PC-3 (cell line): ENCODE measurements around the gene SEMA4G. TPM values are rescaled to one million over a fixed set of nuclear protein-coding genes. Genes with fewer than 3 reads are reported as not detected.

Experiments used
- ATAC-seq: fragments of 200-7000 bp; cut with Tn5 transposase; 2 replicates; pipeline ENCODE4 v1.9.1; 2020; ENCODE audit warnings: mild to moderate bottlenecking, moderate library complexity
- BruUV-seq: library from RNA; stranded (reverse); fragments of 400-500 nt; replicated peaks from 2 replicates; lab custom pipeline; 2021; lab: Mats Ljungman, UMichigan
- CTCF ChIA-PET: fragments of 300-600 bp; sonication (Branson Sonifier 250); formaldehyde crosslinking; loops from one replicate; lab custom pipeline; 2022; ENCODE audit warnings: antibody characterized with exemption; lab: Charles Lee
- POLR2A ChIA-PET: fragments of 300-600 bp; sonication (Branson Sonifier 250); formaldehyde crosslinking; loops from one replicate; lab custom pipeline; 2022; ENCODE audit warnings: antibody characterized with exemption; ENCODE audit not compliant: unreplicated experiment; lab: Charles Lee
- DNase-seq: peaks from one replicate; pipeline ENCODE4 v3.0.0-alpha.2; 2015
- H2AFZ ChIP-seq: fragments of 300-600 bp; sonication (generic); 2 replicates; pipeline ENCODE4 v1.6.0; 2016; ENCODE audit warnings: antibody characterized with exemption, low read length
- H3F3A ChIP-seq: fragments of 300-600 bp; sonication (generic); one replicate; pipeline ENCODE4 v1.6.0; 2017; ENCODE audit warnings: antibody characterized with exemption, low read length, control low read depth, mild to moderate bottlenecking; ENCODE audit not compliant: unreplicated experiment
- H3K27ac ChIP-seq: fragments of 300-600 bp; sonication (generic); 2 replicates; pipeline ENCODE4 v1.5.1; 2016; ENCODE audit warnings: mild to moderate bottlenecking, low read length
- H3K27me3 ChIP-seq: fragments of 300-600 bp; sonication (generic); 2 replicates; pipeline ENCODE4 v1.6.1; 2016; ENCODE audit warnings: low read length, mixed read lengths
- H3K36me3 ChIP-seq: fragments of 300-600 bp; sonication (generic); 2 replicates; pipeline ENCODE4 v1.6.1; 2016; ENCODE audit warnings: low read depth, mixed run types, low read length, mixed read lengths
- H3K4me1 ChIP-seq: fragments of 300-600 bp; sonication (generic); 2 replicates; pipeline ENCODE4 v1.5.1; 2016; ENCODE audit warnings: low read length; ENCODE audit not compliant: insufficient read depth
- H3K4me2 ChIP-seq: fragments of 300-600 bp; sonication (generic); 2 replicates; pipeline ENCODE4 v1.6.0; 2016; ENCODE audit warnings: low read length
- H3K4me3 ChIP-seq: fragments of 300-600 bp; sonication (generic); 2 replicates; pipeline ENCODE4 v1.5.1; 2016; ENCODE audit warnings: mild to moderate bottlenecking, low read length, mixed read lengths
- H3K79me2 ChIP-seq: fragments of 300-600 bp; sonication (generic); 2 replicates; pipeline ENCODE4 v1.6.1; 2017; ENCODE audit warnings: low read length, mixed read lengths
- H3K9ac ChIP-seq: fragments of 300-600 bp; sonication (generic); 2 replicates; pipeline ENCODE4 v1.6.0; 2016; ENCODE audit warnings: mild to moderate bottlenecking, low read length
- H3K9me2 ChIP-seq: fragments of 300-600 bp; sonication (generic); replicated peaks from 2 replicates; pipeline ENCODE4 v1.6.1; 2016; ENCODE audit warnings: mixed run types, low read length, mixed read lengths
- H3K9me3 ChIP-seq: fragments of 300-600 bp; sonication (generic); 2 replicates; pipeline ENCODE4 v1.6.1; 2016; ENCODE audit warnings: low read length, mixed read lengths
- H4K20me1 ChIP-seq: fragments of 300-600 bp; sonication (generic); 2 replicates; pipeline ENCODE4 v1.6.1; 2016; ENCODE audit warnings: low read length, mixed read lengths
- EZH2 ChIP-seq: fragments of 300-600 bp; sonication (generic); IDR thresholded peaks from one replicate; pipeline ENCODE4 v1.6.1; 2017; ENCODE audit warnings: antibody characterized with exemption, mild to moderate bottlenecking, low read length; ENCODE audit not compliant: unreplicated experiment
- EZH2phosphoT487 ChIP-seq: fragments of 300-600 bp; sonication (generic); IDR thresholded peaks from 2 replicates; pipeline ENCODE4 v1.6.1; 2018; ENCODE audit warnings: mild to moderate bottlenecking, antibody characterized with exemption, low read length, borderline replicate concordance
- intact Hi-C: fragments of 100-400 bp; cut with micrococcal nuclease; formaldehyde crosslinking; loops from 2 replicates; pipeline ENCODE4 v1.9.0; 2023
- total RNA-seq: library from RNA; depleted of rRNA; stranded (reverse); fragments of >200 nt; gene quantifications from 2 replicates; pipeline ENCODE4 v1.2.3, GENCODE V29; 2014
- TF ChIP-seq, protein P1 (sequence below): fragments of 300-600 bp; sonication (generic); conservative IDR thresholded peaks from 2 replicates; pipeline ENCODE4 v1.5.1; 2017; ENCODE audit warnings: antibody characterized with exemption, low read depth, mild to moderate bottlenecking, low read length

The SEMA4G gene
- total RNA-seq, 1 experiment from 2014 or later, result 2.6 TPM

DNA sequence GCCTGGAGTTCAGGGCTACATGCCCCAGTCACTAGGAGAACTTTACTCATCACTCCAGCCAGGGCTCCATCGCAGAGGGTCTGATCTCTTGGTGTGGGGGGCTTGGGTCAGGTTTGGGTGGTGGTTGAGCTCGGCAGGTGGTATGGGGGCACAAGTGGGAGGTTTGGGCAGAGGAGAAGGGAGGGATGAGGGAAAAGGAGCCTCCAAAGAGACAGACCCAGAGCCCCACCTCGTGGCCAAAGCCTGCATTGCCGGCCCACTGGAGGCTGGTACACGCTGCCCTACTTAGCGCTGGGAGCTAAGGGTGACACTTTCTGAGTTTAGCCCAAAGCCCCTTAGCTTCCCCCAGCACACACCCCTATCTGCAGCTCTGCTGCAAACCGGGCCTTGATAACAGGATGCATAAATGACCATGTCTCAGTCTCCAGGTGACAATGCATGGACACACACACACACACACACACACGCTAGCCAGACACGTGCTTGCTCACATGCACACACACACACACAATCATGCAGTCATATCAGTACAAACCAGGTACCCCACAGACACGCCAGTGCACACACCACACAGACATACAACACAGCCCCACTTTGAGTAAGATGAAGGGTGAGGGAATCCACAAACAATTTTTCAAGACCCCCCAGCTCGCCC, 45.1 kb downstream of the SEMA4G start:
- H3K9ac ChIP-seq, result no peak overlapping the region
- H3K9me2 ChIP-seq, result no peaks in the 10 kb centered on the region
- H4K20me1 ChIP-seq, result no peaks in the 10 kb centered on the region
- ATAC-seq (peak; percentile 40), DNase-seq (peak; percentile 78)
- no peak overlapping the region for H2AFZ ChIP-seq
- CTCF ChIA-PET, result interaction anchor here (1.0 to 1.8 kb wide), 3 partner anchors 10 to 36 kb away, joined by 5 to 15 read pairs (median 5); no protein-coding TSS in a partner anchor
- no peak overlapping the region for H3K4me3 ChIP-seq
- H3F3A ChIP-seq, result no peaks in the 10 kb centered on the region
- no peak overlapping the region for H3K27ac ChIP-seq
- H3K27me3 ChIP-seq, result no peaks in the 10 kb centered on the region
- no TSS peak for BruUV-seq
- H3K4me2 ChIP-seq, result 0 out of 2 replicates have a peak overlapping the region, but pooled peaks have one; percentile 16
- TF ChIP-seq EZH2phosphoT487 (no peak), EZH2 (no peak)
- TF ChIP-seq, protein P1, sequence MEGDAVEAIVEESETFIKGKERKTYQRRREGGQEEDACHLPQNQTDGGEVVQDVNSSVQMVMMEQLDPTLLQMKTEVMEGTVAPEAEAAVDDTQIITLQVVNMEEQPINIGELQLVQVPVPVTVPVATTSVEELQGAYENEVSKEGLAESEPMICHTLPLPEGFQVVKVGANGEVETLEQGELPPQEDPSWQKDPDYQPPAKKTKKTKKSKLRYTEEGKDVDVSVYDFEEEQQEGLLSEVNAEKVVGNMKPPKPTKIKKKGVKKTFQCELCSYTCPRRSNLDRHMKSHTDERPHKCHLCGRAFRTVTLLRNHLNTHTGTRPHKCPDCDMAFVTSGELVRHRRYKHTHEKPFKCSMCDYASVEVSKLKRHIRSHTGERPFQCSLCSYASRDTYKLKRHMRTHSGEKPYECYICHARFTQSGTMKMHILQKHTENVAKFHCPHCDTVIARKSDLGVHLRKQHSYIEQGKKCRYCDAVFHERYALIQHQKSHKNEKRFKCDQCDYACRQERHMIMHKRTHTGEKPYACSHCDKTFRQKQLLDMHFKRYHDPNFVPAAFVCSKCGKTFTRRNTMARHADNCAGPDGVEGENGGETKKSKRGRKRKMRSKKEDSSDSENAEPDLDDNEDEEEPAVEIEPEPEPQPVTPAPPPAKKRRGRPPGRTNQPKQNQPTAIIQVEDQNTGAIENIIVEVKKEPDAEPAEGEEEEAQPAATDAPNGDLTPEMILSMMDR, result peak; percentile 81
- no peaks in the 10 kb centered on the region for H3K36me3 ChIP-seq
- intact Hi-C loops, result loop anchor here (1.0 kb wide), 1 partner anchor 20 kb away; no protein-coding TSS in a partner anchor
- H3K4me1 ChIP-seq, result peaks cover 29% of the 10 kb centered on the region
- H3K79me2 ChIP-seq, result no peaks in the 10 kb centered on the region
- H3K9me3 ChIP-seq, result no peaks in the 10 kb centered on the region
- POLR2A ChIA-PET, result interaction anchor here (1.2 kb wide), 1 partner anchor 17 kb away, joined by 13 read pairs; the partner anchor contains the start of genes PDZD7 and SFXN3

- H3K4me2 ChIP-seq, result 0 out of 2 replicates have a peak overlapping the region, but pooled peaks have one; percentile 16
- TF ChIP-seq EZH2 (no peak), EZH2phosphoT487 (no peak)
- TF ChIP-seq, protein P1, result no peak
- H2AFZ ChIP-seq, result no peak overlapping the region
- no peaks in the 10 kb centered on the region for H3K27me3 ChIP-seq
- H3K9me3 ChIP-seq, result no peaks in the 10 kb centered on the region
- H3K4me3 ChIP-seq, result no peak overlapping the region
- POLR2A ChIA-PET, result interaction anchor here (0.5 to 1.2 kb wide), 2 partner anchors 16 to 46 kb away, joined by 11 to 13 read pairs; partner anchors contain the start of genes PDZD7 and SFXN3
- peaks cover 29% of the 10 kb centered on the region for H3K4me1 ChIP-seq
- no peaks in the 10 kb centered on the region for H3K36me3 ChIP-seq
- ATAC-seq (peak; percentile 44), DNase-seq (peak; percentile 81)
- no peaks in the 10 kb centered on the region for H3K9me2 ChIP-seq
- no peaks in the 10 kb centered on the region for H3K79me2 ChIP-seq
- no TSS peak for BruUV-seq
- CTCF ChIA-PET, result interaction anchor here (0.5 to 1.8 kb wide), 7 partner anchors 10 to 452 kb away, joined by 3 to 15 read pairs (median 5); no protein-coding TSS in a partner anchor
- H3F3A ChIP-seq, result no peaks in the 10 kb centered on the region
- intact Hi-C loops, result loop anchor here (1.0 kb wide), 1 partner anchor 21 kb away; no protein-coding TSS in a partner anchor
- no peak overlapping the region for H3K27ac ChIP-seq
- no peaks in the 10 kb centered on the region for H4K20me1 ChIP-seq
- H3K9ac ChIP-seq, result no peak overlapping the region
Observed at GRCh38 chr10:101014966-101015581, 45.8 kb downstream of the SEMA4G start.
